Adrenal gland (tissue), 5 donors: ENCODE results near the gene TDRD10.
"Not testable (repeated sequence)": the region's sequence is repeated elsewhere in the genome, so short reads cannot be mapped to it uniquely, and the experiment has no call there.

Source experiments
- CTCF ChIP-seq, 6 experiments: fragments of 450-650 bp in 4 of 6; fragments of 200-600 bp in 2 of 6; sonication (generic) in 1 of 6; IDR thresholded peaks; 1 replicate in 5 of 6; 2 replicates in 1 of 6; pipeline versions ENCODE4 v1.5.1 to v1.8.0; 2016 to 2021; ENCODE audit warnings: antibody characterized with exemption in 6 of 6, mild to moderate bottlenecking in 2 of 6, moderate library complexity in 1 of 6
- POLR2A ChIP-seq, 2 donors: fragments of 450-650 bp; IDR thresholded peaks; one replicate each; pipeline ENCODE4 v1.6.1; 2017; ENCODE audit warnings: antibody characterized with exemption in 2 of 2, mild to moderate bottlenecking in 2 of 2, moderate library complexity in 1 of 2
- donor health status: DM: no; HTN: no; CAD: no.

GRCh38 chr1:154531950-154532349, 29.9 kb downstream of the TDRD10 start:
- TF ChIP-seq CTCF, POLR2A (IDR thresholded peaks at IDR 0.05): not testable (repeated sequence)
